Caco-2 (cell line): Measurements from ENCODE around the gene PDZD2. TPM values are rescaled to one million over a fixed set of nuclear protein-coding genes. Genes with fewer than 3 reads are reported as not detected.

Source experiments
- BruUV-seq: library from RNA; stranded (reverse); fragments of 400-500 nt; replicated peaks from 2 replicates; lab custom pipeline; 2021; lab: Mats Ljungman, UMichigan
- CTCF ChIA-PET: fragments of 300-600 bp; sonication (Branson Sonifier 250); formaldehyde crosslinking; loops from one replicate; lab custom pipeline; 2022; ENCODE audit warnings: antibody characterized with exemption; lab: Charles Lee
- POLR2A ChIA-PET: fragments of 300-600 bp; sonication (Branson Sonifier 250); formaldehyde crosslinking; loops from one replicate; lab custom pipeline; 2022; ENCODE audit warnings: antibody characterized with exemption; lab: Charles Lee
- DNase-seq, 2 experiments: peaks; one replicate each; pipeline versions ENCODE4 v3.0.0 to v3.0.0-alpha.2; 2020 to 2022
- H3K27me3 ChIP-seq: replicated peaks from 2 replicates; pipeline ENCODE4 v1.6.0; 2011; ENCODE audit warnings: low read length; ENCODE audit not compliant: control insufficient read depth, insufficient read depth
- H3K36me3 ChIP-seq: 2 replicates; pipeline ENCODE4 v1.5.1; 2011; ENCODE audit warnings: low read length; ENCODE audit not compliant: control insufficient read depth, insufficient read depth
- H3K4me1 ChIP-seq: fragments of 250-450 bp; sonication (Bioruptor Pico); 2 replicates; pipeline ENCODE4 v1.5.1; 2020; ENCODE audit warnings: mild to moderate bottlenecking
- H3K4me3 ChIP-seq: 2 replicates; pipeline ENCODE4 v1.5.1; 2011; ENCODE audit warnings: low read depth, mild to moderate bottlenecking, control low read depth, low read length
- H3K9me3 ChIP-seq: fragments of 250-450 bp; sonication (Bioruptor Pico); 2 replicates; pipeline ENCODE4 v1.5.1; 2020; ENCODE audit warnings: mild to moderate bottlenecking, moderate library complexity
- H3K27ac Mint-ChIP-seq: one replicate; pipeline ENCODE4 v1.8.0; 2022; ENCODE audit warnings: mixed read lengths; ENCODE audit not compliant: unreplicated experiment
- H3K27me3 Mint-ChIP-seq: one replicate; pipeline ENCODE4 v1.8.0; 2022; ENCODE audit warnings: mixed read lengths; ENCODE audit not compliant: insufficient read depth, unreplicated experiment
- H3K36me3 Mint-ChIP-seq: one replicate; pipeline ENCODE4 v1.8.0; 2022; ENCODE audit warnings: mild to moderate bottlenecking, mixed read lengths; ENCODE audit not compliant: insufficient read depth, unreplicated experiment
- H3K4me1 Mint-ChIP-seq: one replicate; pipeline ENCODE4 v1.8.0; 2022; ENCODE audit warnings: low read depth, mixed read lengths; ENCODE audit not compliant: unreplicated experiment
- H3K4me3 Mint-ChIP-seq: one replicate; pipeline ENCODE4 v1.8.0; 2022; ENCODE audit warnings: mild to moderate bottlenecking, moderate library complexity, mixed read lengths; ENCODE audit not compliant: unreplicated experiment
- H3K9me3 Mint-ChIP-seq: one replicate; pipeline ENCODE4 v1.8.0; 2022; ENCODE audit warnings: mixed read lengths; ENCODE audit not compliant: unreplicated experiment
- CTCF ChIP-seq, 2 experiments: fragments of 200-600 bp in 1 of 2; IDR thresholded peaks; 1 replicate in 1 of 2; 2 replicates in 1 of 2; pipeline versions ENCODE4 v1.5.1 to v1.8.0; 2011 to 2022; ENCODE audit warnings: antibody characterized with exemption in 1 of 2, control low read depth in 1 of 2, inconsistent platforms in 1 of 2, low read depth in 1 of 2, low read length in 1 of 2, mild to moderate bottlenecking in 1 of 2, moderate library complexity in 1 of 2; ENCODE audit not compliant: insufficient read depth in 1 of 2, severe bottlenecking in 1 of 2, unreplicated experiment in 1 of 2
- intact Hi-C: fragments of 100-400 bp; cut with micrococcal nuclease; formaldehyde crosslinking; loops from one replicate; pipeline ENCODE4 v1.10.0; 2022; ENCODE audit not compliant: unreplicated experiment
- total RNA-seq: library from RNA; stranded (reverse); gene quantifications from 2 replicates; pipeline ENCODE4 v1.2.3, GENCODE V29; 2022

PDZD2 gene
- total RNA-seq, 1 experiment from 2014 or later, result 0.16 TPM

- no peak for DNase-seq
- no TSS peak for BruUV-seq
- peaks cover 9% of the 10 kb centered on the region for H3K27me3 Mint-ChIP-seq
- H3K36me3 Mint-ChIP-seq, result no peaks in the 10 kb centered on the region
- no peak overlapping the region for H3K4me3 Mint-ChIP-seq
- no peaks in the 10 kb centered on the region for H3K4me1 Mint-ChIP-seq
- intact Hi-C loops, result no loop called here
- Histone ChIP-seq H3K36me3 (no peaks in the 10 kb centered on the region), H3K27me3 (no peaks in the 10 kb centered on the region), H3K4me1 (no peaks in the 10 kb centered on the region), H3K4me3 (no peak overlapping the region), H3K9me3 (no peaks in the 10 kb centered on the region)
- H3K9me3 Mint-ChIP-seq, result no peaks in the 10 kb centered on the region
- ChIA-PET CTCF (no interaction called here), POLR2A (no interaction called here)
- H3K27ac Mint-ChIP-seq, result no peak overlapping the region
- TF ChIP-seq CTCF (IDR thresholded peaks at IDR 0.05; ENCODE audit: insufficient read depth in 1 of 2, low read depth in 1 of 2, low read length in 1 of 2, severe bottlenecking in 1 of 2, unreplicated experiment in 1 of 2), result no peak
Measured at GRCh38 chr5:31741496-31741895, 102.6 kb downstream of the PDZD2 start.

- H3K4me3 Mint-ChIP-seq, result no peak overlapping the region
- Histone ChIP-seq H3K4me3 (no peak overlapping the region), H3K9me3 (no peaks in the 10 kb centered on the region), H3K36me3 (no peaks in the 10 kb centered on the region), H3K4me1 (no peaks in the 10 kb centered on the region), H3K27me3 (no peaks in the 10 kb centered on the region)
- no peaks in the 10 kb centered on the region for H3K4me1 Mint-ChIP-seq
- H3K9me3 Mint-ChIP-seq, result no peaks in the 10 kb centered on the region
- intact Hi-C loops, result no loop called here
- TF ChIP-seq CTCF (IDR thresholded peaks at IDR 0.05; ENCODE audit: insufficient read depth in 1 of 2, low read depth in 1 of 2, low read length in 1 of 2, severe bottlenecking in 1 of 2, unreplicated experiment in 1 of 2), result no peak
- no TSS peak for BruUV-seq
- no peak overlapping the region for H3K27ac Mint-ChIP-seq
- DNase-seq, result no peak
- ChIA-PET CTCF (no interaction called here), POLR2A (no interaction called here)
- H3K27me3 Mint-ChIP-seq, result peaks cover 6% of the 10 kb centered on the region
- H3K36me3 Mint-ChIP-seq, result no peaks in the 10 kb centered on the region
Measured at GRCh38 chr5:31743678-31744077, 104.7 kb downstream of the PDZD2 start.

- Mint-ChIP-seq H3K27ac (no peak overlapping the region), H3K4me1 (no peaks in the 10 kb centered on the region), H3K27me3 (peaks cover 7% of the 10 kb centered on the region), H3K36me3 (no peaks in the 10 kb centered on the region), H3K9me3 (no peaks in the 10 kb centered on the region), H3K4me3 (no peak overlapping the region)
- no peak for TF ChIP-seq CTCF (IDR thresholded peaks at IDR 0.05; ENCODE audit: insufficient read depth in 1 of 2, low read depth in 1 of 2, low read length in 1 of 2, severe bottlenecking in 1 of 2, unreplicated experiment in 1 of 2)
- ChIA-PET POLR2A (no interaction called here), CTCF (no interaction called here)
- no peaks in the 10 kb centered on the region for H3K9me3 ChIP-seq
- H3K27me3 ChIP-seq, result no peaks in the 10 kb centered on the region
- H3K36me3 ChIP-seq, result no peaks in the 10 kb centered on the region
- intact Hi-C loops, result no loop called here
- no TSS peak for BruUV-seq
- no peak for DNase-seq
- no peaks in the 10 kb centered on the region for H3K4me1 ChIP-seq
- H3K4me3 ChIP-seq, result no peak overlapping the region
Measured at GRCh38 chr5:31748458-31749172, 109.7 kb downstream of the PDZD2 start.
